Activated CD4-positive, alpha-beta T cell treated with anti-CD3 and anti-CD28 coated beads for 1 hour (primary cell): ENCODE measurements around the gene ABCC2.
"Not testable (repeated sequence)": the region's sequence is repeated elsewhere in the genome, so short reads cannot be mapped to it uniquely, and the experiment has no call there.

Experiments used
- DNase-seq: peaks from one replicate; pipeline ENCODE4 v3.0.0-alpha.2; 2020

Gene ABCC2

DNA sequence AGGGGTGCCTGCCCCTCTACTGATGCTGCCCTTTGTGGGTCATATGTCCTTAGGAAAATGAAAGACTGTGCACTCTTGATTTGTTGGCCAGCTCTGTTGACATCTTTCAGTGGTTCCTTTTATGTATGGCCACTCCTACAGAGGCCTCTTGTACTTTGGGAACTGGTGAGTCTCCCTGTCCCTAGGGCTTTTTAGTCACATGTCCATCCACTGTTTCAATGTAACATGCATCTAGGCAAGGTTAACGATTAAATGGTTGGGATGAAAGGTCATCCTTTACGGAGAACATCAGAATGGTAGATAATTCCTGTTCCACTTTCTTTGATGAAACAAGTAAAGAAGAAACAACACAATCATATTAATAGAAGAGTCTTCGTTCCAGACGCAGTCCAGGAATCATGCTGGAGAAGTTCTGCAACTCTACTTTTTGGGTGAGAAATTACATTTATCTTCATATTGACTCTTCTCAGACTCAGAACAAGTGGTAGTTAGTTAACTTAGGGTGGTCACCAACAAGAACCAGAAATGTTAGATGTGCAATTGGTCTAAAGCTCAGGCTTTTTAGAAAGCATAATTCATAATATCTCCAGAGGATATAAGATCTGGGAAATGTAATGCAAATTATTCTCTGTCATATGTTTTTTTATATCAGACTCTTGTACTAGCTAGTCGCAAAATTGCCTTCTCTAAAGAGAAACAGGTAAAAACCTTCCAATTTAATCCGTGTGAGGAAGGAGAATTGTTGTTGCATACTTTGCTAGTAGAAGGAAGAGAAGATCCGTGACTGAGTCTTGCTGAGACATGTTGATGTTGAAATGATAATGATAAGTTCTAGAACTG lies at the start of gene ABCC2:
TSS of gene ABCC2 (plus strand) at position 194 of the 840 bp plus-strand sequence. CDS start at position 399, 205 bp downstream.
- no peak for DNase-seq

DNA sequence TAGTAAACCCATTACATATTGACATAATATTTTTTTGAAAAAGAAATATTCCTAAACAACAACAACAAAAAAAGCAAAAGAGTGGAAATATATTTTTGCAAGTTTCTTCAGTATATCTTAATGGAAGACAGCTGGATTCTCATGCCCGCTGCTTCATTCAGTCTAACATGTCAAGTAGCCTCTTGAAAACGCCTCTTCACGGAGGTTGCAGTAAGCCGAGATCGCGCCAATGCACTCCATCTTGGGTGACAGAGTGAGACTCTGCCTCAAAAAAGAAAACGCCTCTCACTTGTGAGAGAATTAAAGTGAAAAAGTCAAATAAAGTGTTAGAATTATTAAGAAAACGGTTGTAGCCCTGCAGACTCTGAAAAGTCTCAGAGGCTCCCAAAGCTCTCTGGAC lies 49.1 kb upstream of the ABCC2 start:
- DNase-seq = no peak

DNA sequence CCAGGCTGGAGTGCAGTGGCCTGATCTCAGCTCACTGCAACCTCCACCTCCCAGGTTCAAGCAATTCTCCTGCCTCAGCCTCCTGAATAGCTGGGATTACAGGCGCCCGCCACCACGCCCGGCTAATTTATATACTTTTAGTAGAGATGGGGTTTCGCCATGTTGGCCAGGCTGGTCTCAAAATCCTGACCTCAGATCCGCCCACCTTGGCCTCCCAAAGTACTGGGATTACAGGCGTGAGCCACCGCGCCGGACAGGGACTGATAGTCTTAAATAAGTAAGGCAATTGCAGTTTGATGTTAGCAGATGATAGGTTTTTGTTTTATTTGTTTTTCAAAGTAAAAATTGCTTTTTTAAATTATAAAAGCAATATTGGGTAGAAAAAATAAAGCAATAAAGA lies 48.3 kb upstream of the ABCC2 start:
- DNase-seq = not testable (repeated sequence)

DNA sequence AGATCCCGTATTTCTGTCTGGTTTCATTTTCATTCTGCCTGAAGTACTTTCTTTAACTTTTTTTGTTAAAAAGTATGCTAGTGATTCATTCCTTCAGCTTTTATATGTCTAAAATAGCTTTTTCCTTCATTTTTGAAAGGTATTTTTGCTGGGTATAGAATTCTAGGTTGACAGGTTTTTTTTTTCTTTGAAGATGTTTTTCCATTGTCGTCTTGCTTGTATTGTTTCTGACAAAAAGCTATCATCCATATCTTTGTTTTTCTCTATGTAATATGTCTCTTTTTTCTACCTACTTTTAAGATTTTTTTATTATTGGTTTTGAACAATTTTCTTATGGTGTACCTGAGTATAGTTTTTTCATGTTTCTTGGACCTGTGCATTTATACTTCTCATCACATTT lies 42.2 kb upstream of the ABCC2 start:
- no peak for DNase-seq

DNA sequence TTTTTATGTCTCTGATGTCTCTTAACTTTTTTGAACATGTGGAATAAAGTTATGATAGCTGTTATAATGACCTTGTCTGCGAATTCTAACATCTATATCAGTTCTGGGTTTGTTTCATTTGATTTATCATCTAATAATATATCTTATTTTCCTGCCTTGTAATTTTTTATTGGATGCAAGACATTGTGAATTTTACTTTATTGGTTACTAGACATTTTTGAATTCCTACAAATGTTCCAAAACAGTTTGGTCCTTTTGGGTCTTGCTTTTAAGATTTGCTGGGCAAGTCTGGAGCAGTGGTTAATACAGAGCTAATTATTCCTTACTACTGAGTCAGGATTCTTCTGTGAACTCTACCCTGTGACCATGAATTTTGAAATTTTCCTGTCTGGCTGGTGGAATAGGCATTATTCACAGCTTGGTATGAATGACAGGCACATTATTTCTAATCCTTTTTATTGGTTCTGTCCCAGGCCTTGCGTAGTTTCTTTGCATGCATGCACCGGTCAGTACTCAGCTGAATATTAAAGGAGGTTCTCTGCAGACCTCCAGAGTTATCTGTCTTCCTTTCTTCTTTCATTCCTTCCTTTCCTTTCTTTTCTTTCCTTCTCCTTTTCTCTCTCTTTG lies 41.4 kb upstream of the ABCC2 start:
- DNase-seq = no peak

DNA sequence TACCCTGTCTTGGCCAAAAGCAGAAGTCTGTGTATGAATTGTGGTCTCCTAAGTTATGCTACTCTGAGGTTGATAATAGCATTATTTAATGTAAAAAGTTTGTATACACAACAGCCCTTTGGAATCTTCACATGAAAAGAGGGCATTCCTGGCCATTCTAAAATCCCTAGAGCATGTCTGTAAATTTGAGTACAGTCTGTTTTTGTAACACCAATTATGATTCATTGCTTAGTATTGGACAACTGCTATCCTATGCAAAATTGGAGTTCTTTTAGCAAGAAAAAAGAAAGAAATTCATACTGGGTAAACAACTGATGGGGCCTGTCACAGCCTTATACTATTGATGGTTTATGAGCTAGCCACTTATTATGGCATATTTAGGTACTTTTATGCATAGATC lies 40.2 kb upstream of the ABCC2 start:
- no peak for DNase-seq

DNA sequence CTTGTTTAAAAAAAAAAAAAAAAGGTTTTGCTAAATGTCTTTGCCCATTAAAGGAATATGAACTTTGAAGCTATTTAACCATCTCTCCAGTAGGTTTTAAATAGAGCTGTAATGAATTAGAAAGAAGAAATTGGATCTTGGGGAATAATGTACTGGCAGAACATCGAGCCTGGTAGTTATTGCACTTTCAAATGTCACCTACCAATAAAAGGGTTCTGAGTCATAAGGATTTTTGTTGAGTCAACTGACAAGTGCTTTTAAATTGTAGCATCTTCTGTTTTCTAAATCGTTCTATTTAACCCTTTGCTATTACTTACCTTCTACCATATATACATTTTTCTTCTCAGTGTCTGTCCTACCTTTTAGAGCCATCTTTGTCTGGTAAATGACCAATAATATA lies 39.7 kb upstream of the ABCC2 start:
- DNase-seq = no peak

DNA sequence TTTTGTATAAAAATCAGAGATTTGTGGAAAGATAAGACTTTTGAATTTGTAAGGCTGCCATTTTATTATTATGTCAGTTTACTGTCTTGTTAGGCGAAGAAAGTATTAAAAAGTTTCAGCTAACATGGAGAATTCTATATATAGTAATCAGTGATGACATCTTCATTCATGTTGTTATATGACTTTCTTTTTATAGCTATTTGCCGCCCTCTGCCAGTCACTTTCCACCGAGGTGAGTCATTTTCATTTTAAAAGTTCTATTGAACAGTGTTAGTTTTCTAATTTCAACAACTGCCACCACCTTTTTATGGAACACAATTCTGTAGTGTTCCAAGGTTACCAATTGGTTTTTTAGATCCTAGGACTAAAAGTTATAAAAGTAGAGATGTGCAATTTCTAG lies 38.6 kb upstream of the ABCC2 start:
- no peak for DNase-seq

DNA sequence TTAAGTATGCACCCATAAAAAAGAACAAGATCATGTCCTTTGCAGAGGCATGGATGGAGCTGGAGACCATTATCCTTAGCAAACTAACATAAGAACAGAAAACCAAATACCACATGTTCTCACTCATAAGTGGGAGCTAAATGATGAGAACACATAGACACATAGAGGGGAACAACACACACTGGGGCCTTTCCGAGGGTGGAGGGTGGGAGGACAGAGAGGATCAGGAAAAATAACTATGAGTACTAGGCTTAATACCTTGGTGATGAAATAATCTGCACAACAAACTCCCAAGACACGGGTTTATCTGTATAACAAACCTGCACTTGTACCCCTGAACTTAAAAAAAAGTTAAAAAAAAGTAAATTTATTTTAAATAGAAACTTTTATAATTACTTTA lies 36.3 kb upstream of the ABCC2 start:
- DNase-seq = not testable (repeated sequence)

DNA sequence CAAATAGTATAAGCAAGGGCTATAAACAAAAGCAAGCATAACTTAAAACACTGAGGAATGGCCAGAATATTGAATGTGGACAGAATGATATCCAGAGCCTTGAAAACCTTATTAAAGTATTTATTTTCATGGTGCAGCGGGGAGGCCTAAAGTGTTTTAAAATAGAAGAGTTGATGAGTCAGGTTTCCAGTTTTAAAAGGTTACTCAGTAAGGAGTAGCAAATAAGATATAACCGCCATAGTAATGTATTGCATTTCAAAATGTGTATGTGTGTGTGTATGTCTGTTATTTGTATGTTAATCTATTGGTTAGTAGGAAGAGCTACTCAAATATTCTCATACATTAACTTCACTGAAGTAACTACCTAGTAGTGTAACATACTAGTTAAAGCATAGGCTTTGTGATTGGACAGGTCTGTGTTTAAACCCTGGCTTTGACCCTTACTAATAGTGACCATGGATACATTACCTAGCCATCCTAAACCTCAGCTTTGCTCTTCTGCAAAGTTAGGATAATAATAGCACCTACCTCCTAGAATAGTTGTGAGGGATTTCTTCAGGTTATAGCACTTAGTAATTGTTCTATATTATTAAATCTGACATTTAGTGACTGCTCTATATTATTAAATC lies 33.5 kb upstream of the ABCC2 start:
- DNase-seq = no peak

DNA sequence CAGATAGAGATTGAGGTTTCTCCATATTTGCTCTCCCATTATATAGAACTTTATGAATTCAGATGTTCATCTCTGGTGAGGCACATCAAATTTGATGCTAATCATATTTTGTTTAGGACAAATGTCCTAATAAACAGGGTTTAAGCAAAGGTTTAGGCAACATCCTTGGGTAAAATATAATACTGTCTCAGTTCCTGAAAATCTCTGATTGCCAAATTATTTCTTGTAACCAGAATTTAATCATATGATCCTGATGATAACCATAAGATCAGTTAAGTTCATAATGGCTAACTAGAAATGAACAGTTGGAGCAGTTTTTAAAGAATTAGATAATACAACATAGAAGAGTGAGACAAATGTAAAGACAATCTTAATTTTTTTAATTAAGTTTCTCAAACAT lies 31.8 kb upstream of the ABCC2 start:
- no peak for DNase-seq

DNA sequence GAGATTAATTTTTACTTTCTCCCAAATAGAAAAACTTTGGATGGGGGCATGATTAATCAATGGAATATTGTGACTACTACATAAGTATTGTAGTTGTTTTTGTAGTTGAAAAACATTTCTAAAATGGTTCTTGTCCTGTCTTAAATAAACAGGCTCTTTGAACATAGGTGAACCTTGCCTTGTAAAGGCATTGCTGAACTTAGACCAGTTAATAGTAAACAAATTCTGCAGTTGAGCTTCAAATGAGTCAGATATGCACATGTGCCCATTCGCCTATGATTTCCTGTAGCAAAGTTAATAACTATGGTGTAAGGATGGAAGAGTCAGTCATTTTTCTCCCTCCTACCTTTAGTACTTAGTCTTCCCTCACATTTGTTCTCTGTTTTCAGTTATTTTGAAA lies 27.8 kb upstream of the ABCC2 start:
- DNase-seq = no peak

DNA sequence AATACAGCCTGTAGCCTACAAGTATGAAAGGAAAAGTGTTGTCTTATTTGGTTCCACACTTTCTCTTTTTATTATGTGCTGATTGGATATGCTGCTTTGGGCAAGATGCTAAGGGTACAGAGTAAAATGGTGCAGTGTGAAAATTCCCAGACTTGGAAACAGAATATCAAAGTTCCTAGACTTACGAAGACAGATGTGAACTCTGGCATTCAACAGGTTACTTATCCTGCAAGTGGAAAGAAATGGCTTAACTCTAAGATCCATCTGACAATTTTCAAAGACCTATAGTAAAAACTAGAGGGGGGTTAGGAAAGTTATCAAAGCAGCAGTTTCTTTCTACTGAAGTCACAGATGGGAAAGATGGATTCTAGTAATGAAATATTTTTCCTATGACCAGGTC lies 26.3 kb upstream of the ABCC2 start:
- DNase-seq = no peak

DNA sequence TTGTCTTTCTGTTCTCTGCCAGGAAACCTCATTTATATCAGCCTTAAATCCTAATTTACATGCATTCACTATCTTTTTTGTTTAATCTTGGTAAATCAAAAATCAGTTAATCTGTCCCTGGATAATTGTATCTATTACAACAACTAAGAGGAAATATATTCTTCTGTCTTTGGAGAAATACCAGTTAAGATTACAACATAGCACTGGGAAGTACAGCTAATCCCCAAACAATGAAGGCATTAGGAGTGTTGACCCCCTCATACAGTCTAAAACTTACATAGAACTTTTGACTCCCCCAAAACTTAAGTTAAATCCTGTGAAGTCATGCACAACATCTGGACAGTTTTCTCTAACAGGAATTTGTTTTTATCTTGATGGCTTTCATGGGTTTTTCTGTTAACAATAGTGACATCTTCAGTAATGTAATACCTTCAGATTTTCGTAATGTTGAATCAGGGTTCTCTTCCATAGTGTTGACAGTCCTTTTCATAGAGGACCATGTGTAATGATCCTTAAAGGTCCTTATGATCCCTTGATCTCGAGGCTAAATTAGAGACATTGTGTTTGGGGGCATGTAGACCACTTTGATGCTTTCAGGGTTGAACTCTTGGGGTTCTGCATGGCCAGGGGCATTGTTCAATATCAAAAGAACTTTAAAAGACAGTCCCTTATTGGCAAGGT lies 24.1 kb upstream of the ABCC2 start:
- no peak for DNase-seq

DNA sequence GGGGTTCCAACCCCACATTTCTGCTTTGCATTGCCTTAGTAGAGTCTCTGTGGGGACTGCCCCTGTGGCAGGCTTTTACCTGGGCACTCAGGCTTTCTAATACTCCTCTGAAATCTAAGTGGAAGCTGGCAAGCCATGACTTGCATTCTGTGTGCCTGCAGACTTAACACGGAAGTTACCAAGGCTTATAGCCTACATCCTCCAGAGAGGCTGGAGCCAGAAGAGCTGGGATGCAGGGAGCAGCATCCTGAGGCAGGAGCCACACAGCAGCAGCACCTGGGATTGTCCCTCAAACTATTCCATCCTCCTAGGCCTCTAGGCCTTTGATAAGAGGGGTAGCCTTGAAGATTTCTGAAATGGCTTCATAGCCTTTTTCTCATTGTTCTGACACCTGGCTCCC lies 22.1 kb upstream of the ABCC2 start:
- DNase-seq = no peak

DNA sequence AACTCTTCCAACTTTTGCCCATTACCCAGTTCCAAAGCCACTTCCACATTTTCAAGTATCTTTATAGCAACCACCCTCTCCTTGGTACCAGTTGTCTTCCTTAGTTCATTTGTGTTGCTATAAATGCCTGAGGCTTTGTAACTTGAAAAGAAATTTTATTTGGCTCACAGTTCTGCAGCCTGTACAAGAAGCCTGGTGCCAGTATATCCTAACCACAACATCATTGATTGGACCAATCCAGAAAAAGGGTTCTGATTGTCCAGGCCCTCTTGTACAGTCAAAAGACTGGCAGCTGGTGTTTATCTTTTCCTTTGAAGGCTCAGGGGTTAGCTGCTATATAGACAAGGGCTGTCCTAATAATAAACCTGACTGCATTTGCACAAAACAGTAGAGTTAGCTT lies 21.1 kb upstream of the ABCC2 start:
- no peak for DNase-seq

DNA sequence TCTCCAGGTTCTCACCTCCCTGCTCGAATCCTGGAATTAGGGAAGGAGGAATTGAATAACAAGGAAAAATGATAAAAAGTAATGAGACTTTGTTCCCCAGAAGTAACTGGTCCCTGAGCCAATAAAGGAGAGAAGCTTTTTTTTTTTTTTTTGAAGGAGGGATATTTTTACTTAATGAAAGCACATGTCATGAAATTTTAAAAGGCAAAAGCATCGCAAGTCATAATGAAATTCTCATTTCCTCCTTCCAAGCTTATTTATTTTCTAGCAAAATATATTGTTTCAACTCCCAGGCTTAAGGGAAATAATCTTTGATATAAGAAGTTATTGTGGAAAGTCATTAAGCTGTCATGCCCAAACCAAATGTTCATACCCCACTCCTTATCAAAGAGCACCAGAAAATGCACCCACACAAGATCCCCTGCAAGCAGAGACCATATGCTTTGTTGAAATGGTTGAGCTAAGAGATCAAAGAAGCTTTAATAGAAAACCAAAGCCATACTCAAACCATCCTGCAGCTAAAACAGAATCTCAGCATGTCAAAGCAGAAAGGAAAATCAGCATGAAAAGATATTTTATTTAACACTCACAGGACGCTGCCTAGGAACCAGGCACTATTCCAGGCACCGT lies 16.7 kb upstream of the ABCC2 start:
- DNase-seq = no peak

DNA sequence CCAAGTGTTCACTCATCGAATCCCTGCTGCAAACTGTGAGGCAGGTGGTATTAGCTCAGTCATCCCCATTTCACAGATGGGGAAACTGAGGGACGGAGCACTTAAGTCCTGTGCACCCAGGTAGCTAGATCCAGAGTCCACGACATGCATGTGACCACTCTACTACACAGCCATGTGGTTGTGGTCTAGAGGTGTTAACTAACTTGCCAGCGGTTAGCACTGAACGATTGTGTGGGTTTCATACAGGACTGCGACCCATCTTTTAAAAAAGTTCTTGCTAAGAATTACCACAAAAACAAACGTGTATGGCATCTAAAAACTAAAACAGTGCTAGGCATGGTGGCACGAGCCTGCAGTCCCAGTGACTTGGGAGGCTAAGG lies 16.1 kb upstream of the ABCC2 start:
- DNase-seq = no peak

DNA sequence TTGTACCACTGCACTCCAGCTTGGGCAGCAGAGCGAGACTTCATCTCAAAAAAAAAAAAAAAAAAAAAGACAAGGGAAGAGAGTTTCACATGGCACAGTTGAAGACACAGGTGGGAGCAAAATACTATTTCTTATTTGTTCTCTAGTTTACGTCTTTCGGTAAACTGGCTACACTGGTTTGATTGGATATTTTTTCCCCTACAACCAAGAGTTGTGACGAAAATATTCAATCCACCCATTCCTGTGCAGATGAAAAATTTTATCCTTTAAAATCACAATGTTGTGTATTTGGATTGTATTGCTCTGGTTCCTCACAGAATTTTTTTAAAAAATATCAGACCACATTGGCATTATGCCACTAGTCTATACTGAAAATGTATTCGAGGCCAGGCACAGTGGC lies 14.5 kb upstream of the ABCC2 start:
- no peak for DNase-seq

DNA sequence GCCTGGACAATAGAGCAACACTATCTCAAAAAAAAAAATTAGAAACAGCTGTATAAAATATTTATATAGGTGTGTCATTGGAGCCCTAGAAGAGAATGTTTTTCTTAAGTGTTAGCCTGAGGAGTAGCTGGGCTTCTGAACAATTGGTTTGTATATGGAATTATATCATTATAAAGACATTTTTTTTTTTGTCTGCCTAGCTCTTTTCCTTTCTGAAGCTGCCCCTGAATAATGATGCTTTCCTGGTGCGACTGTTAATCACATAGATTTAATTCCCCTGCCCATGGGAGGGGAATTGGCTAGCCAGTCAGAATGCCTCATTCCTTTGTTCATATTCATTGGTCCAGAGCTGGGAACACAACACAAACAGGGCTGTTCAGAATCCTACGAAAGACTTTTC lies 13.9 kb upstream of the ABCC2 start:
- no peak for DNase-seq

DNA sequence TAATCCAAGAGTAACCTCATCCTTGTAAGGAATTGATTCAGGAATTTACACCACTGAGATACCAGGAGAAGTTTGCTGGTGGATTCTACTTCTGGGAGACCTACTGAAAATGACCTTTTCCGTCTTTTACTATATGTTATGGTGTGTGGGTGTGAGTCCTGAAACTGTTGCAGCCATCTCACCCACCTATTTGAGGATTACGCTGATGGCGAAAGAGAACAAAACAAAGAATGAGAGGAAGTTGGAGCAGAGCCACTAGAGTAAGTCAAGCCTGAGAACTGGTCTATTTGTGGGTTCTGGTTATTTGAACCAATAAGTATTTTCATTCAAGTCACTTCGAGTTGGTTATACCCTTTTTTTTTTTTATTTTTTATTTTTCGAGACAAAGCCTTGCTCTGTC lies 12.7 kb upstream of the ABCC2 start:
- DNase-seq = no peak

DNA sequence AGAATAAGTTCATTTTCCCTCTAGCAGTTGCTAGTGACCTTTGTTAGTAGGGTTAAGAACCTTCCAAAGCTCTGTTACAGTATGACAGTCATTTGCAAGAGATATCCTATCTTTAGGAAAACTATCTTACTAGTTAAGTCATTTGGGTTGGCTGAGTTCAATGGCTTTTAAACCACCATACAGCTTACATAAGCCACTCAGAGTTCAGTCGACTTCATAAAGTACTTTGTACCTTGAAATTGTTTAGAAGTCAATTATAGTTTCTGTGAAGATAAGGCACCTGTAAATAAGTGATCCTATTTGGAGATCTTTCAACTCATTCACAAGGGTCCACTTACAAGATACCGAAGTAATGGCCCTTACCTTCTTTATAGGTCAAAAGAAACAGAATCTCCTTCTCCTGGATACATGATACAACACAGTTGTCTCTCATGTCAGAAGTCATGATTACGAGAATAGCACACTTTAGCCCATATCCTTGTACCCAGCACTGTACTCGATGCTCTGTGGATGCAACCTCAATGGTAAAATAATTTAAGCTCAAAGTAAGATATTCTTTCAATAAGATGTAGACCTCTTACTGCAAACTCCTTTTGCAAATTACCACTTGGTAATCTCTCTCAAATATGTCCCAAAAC lies 11.9 kb upstream of the ABCC2 start:
- no peak for DNase-seq

DNA sequence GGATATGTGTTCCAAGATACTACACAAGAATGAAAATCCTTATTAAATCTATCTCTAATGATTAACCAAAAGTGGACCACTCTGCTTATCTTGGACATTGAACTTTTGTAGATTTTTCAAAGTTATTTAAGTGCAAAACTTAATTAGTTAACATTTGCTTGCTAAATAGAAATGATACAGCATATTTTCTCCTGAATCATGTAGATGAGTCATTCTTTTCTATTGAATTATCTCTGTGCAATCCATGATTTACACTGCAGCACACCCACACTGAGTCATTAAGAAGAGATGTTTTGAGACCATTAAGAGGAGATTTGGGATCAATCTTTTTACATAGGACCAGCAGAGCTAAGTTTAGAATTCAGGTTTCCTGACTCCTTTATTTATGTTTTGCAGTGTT lies 6.6 kb upstream of the ABCC2 start:
- DNase-seq = no peak
